Keratinocyte (primary cell): ENCODE results near the gene FBXW10. TPM values are rescaled to one million over a fixed set of nuclear protein-coding genes. Genes with fewer than 3 reads are reported as not detected.
"Not testable (repeated sequence)": the region's sequence is repeated elsewhere in the genome, so short reads cannot be mapped to it uniquely, and the experiment has no call there.

Experiments
- DNase-seq: peaks from one replicate; pipeline ENCODE4 v3.0.0-alpha.2; 2011; ENCODE audit warnings: low read depth, missing footprints, low spot score
- FAIRE-seq: peaks from 2 replicates; lab custom pipeline; 2011; peaks lifted over from hg19 to GRCh38; lab: Jason Lieb, UNC
- H2AFZ ChIP-seq: 2 replicates; pipeline ENCODE4 v1.6.0; 2012; ENCODE audit warnings: low read length, control low read depth, inconsistent platforms; ENCODE audit not compliant: control insufficient read depth
- H3K27ac ChIP-seq: 2 replicates; pipeline ENCODE4 v1.5.1; 2011; ENCODE audit warnings: low read length; ENCODE audit not compliant: control insufficient read depth, insufficient read depth
- H3K27me3 ChIP-seq: 3 replicates; pipeline ENCODE4 v1.6.0; 2011; ENCODE audit warnings: low read length; ENCODE audit not compliant: control insufficient read depth, insufficient read depth; ENCODE audit errors: extremely low read depth
- H3K36me3 ChIP-seq, 2 experiments: 2 replicates in 1 of 2; 3 replicates in 1 of 2; pipeline ENCODE4 v1.5.1; 2011; ENCODE audit warnings: low read length in 2 of 2, mild to moderate bottlenecking in 1 of 2; ENCODE audit not compliant: control insufficient read depth in 2 of 2, insufficient read depth in 2 of 2; ENCODE audit errors: extremely low read depth in 1 of 2
- H3K4me1 ChIP-seq: 3 replicates; pipeline ENCODE4 v1.5.1; 2011; ENCODE audit warnings: low read length; ENCODE audit not compliant: control insufficient read depth, insufficient read depth; ENCODE audit errors: extremely low read depth
- H3K4me2 ChIP-seq: 3 replicates; pipeline ENCODE4 v1.6.0; 2011; ENCODE audit warnings: low read depth, low read length; ENCODE audit not compliant: control insufficient read depth, insufficient read depth; ENCODE audit errors: extremely low read depth
- H3K4me3 ChIP-seq, 3 experiments: fragments of 200-600 bp in 1 of 3; sonication (generic) in 1 of 3; 2 replicates in 2 of 3; 3 replicates in 1 of 3; pipeline ENCODE4 v1.5.1; 2011 to 2016; ENCODE audit warnings: low read length in 3 of 3, mild to moderate bottlenecking in 3 of 3, control low read depth in 2 of 3, inconsistent platforms in 1 of 3, low read depth in 1 of 3, mixed read lengths in 1 of 3, mixed run types in 1 of 3, moderate library complexity in 1 of 3; ENCODE audit not compliant: control insufficient read depth in 2 of 3, insufficient read depth in 2 of 3; ENCODE audit errors: extremely low read depth in 1 of 3
- H3K79me2 ChIP-seq: 2 replicates; pipeline ENCODE4 v1.6.0; 2012; ENCODE audit warnings: low read length; ENCODE audit not compliant: control insufficient read depth, insufficient read depth
- H3K9ac ChIP-seq: 3 replicates; pipeline ENCODE4 v1.6.0; 2011; ENCODE audit warnings: low read length; ENCODE audit not compliant: control insufficient read depth, insufficient read depth; ENCODE audit errors: extremely low read depth
- H3K9me1 ChIP-seq: 3 replicates; pipeline ENCODE4 v1.6.0; 2011; ENCODE audit warnings: low read length; ENCODE audit not compliant: control insufficient read depth, insufficient read depth; ENCODE audit errors: extremely low read depth
- H3K9me3 ChIP-seq: 2 replicates; pipeline ENCODE4 v1.5.1; 2012; ENCODE audit warnings: low read depth, low read length; ENCODE audit not compliant: control insufficient read depth
- H4K20me1 ChIP-seq: 3 replicates; pipeline ENCODE4 v1.6.0; 2011; ENCODE audit warnings: low read length; ENCODE audit not compliant: control insufficient read depth, insufficient read depth; ENCODE audit errors: extremely low read depth
- dilution Hi-C: fragments of 300-500 bp; cut with MboI; formaldehyde crosslinking; loops from one replicate; pipeline ENCODE4 v1.7.0; 2020; ENCODE audit warnings: low sequenced_read_pairs; ENCODE audit not compliant: extremely low pct_ligation_motif_present
- polyA plus RNA-seq, 5 experiments: library from polyadenylated mRNA; depleted of rRNA in 3 of 5; stranded (reverse) in 3 of 5; stranded (forward) in 1 of 5; unstranded in 1 of 5; fragments of >200 nt; gene quantifications; 1 replicate in 1 of 5; 2 replicates in 3 of 5; 3 replicates in 1 of 5; pipeline versions ENCODE4 v1.2.1 to v1.2.3, GENCODE V29; 2011 to 2012; ENCODE audit warnings: missing spikeins in 2 of 5, low read depth in 1 of 5, low replicate concordance in 1 of 5

FBXW10 gene
- polyA plus RNA-seq, 1 donor (not counting 4 experiments of a cell fraction or from before 2014, with no cell fraction given): 0.25 TPM

- dilution Hi-C loops: not testable (repeated sequence)
These were observed 6.4 kb downstream of the FBXW10 start for GRCh38 chr17:18750242-18750641.

DNA sequence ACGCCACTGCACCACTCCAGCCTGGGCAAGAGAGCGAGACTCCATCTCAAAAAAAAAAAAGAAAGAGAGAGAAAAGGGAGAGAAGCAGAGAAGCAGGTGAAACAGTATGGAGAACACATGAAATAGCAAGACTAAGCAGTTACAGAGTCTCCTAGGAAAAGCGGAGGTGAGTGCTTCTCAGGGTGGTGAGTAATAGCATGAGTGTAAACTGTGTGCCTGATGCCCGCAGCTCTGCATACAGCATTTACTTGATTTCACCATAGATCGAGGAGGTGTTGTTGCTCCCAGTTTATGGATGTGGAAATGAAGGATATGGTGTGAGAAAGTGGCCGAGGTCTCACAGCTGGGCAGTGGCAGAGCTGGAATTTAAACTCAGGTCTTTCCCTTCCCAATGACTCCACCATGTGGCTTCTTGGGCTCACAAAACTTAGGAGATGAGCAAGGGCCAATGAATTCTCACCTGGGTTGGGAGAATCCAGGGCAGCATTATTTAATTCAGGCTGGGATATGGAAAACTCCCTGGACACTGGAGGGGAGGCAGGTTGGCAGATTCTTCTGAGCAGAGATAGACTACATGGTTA, 10.1 kb downstream of the FBXW10 start:
- H4K20me1 ChIP-seq, H3K36me3 ChIP-seq, H3K9me3 ChIP-seq, dilution Hi-C loops, H3K4me3 ChIP-seq, H3K4me1 ChIP-seq, H2AFZ ChIP-seq, H3K9ac ChIP-seq, H3K27ac ChIP-seq, DNase-seq, H3K27me3 ChIP-seq, FAIRE-seq, H3K79me2 ChIP-seq, H3K9me1 ChIP-seq, H3K4me2 ChIP-seq: not testable (repeated sequence)

More at GRCh38 chr17:18750242-18750641, 6.4 kb downstream of the FBXW10 start:
- not testable (repeated sequence) for H3K9ac ChIP-seq, H3K9me3 ChIP-seq, H3K27ac ChIP-seq, H3K79me2 ChIP-seq, FAIRE-seq, H3K36me3 ChIP-seq, H3K27me3 ChIP-seq, H3K4me3 ChIP-seq, DNase-seq, H2AFZ ChIP-seq, H4K20me1 ChIP-seq, H3K4me1 ChIP-seq, H3K9me1 ChIP-seq, H3K4me2 ChIP-seq

DNA sequence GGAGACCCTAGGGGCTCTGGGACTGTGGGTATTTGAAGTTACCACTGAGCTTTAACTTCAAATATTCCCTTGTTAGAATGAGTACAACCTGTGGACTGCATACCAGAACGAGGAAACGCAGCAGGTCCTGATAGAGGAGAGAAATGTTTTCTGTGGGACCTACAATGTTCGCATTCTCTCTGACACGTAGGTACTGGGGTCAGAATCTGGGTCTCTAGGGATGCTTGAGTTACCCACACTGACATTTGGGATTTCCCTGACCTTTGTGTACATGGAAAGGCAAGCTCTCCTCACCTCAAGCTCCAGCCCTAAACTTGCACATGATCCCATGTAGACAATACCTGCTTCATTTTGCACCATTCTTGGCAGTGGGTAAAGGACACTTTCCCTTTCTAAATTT, 12.1 kb downstream of the FBXW10 start:
- H3K9me3 ChIP-seq, H3K9ac ChIP-seq, H3K36me3 ChIP-seq, H3K27me3 ChIP-seq, dilution Hi-C loops, DNase-seq, H3K9me1 ChIP-seq, H3K4me3 ChIP-seq, H2AFZ ChIP-seq, H3K4me2 ChIP-seq, H3K27ac ChIP-seq, H3K79me2 ChIP-seq, H3K4me1 ChIP-seq, H4K20me1 ChIP-seq: not testable (repeated sequence)
- peak; percentile 32 for FAIRE-seq

DNA sequence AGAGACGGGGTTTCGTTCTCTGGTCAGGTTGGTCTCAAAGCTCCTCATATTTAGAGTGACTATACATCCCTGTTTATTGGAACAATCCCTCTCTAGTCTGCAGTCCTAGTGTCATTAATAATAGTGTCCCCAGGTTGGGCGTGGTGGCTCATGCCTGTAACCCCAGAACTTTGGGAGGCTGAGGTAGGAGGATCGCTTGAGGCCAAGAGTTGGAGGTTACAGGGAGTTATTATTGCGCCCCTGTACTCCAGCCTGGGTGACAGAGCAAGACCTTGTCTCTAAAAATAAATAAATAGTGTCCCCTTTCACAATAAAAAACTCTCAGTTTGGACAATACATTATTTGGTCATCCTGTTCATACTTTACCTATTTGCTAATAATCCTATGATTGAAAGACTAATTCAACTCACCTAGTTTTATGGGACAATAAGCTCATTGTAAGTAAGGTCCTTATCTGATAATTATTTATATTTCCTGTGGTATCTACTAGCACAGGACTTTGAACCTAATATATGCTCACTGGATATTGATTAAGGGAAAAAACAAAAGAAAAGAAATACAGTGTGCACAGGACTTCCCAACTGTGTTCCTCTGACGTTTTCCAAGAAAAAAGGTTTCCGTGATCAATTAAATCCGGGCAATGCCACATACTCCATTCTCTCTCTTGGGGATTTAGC, 13.7 kb downstream of the FBXW10 start:
- FAIRE-seq, H3K27me3 ChIP-seq, H3K4me1 ChIP-seq, H3K79me2 ChIP-seq, H3K4me3 ChIP-seq, DNase-seq, H3K36me3 ChIP-seq, dilution Hi-C loops, H4K20me1 ChIP-seq, H3K9me3 ChIP-seq, H3K27ac ChIP-seq, H2AFZ ChIP-seq, H3K9ac ChIP-seq, H3K9me1 ChIP-seq, H3K4me2 ChIP-seq: not testable (repeated sequence)

DNA sequence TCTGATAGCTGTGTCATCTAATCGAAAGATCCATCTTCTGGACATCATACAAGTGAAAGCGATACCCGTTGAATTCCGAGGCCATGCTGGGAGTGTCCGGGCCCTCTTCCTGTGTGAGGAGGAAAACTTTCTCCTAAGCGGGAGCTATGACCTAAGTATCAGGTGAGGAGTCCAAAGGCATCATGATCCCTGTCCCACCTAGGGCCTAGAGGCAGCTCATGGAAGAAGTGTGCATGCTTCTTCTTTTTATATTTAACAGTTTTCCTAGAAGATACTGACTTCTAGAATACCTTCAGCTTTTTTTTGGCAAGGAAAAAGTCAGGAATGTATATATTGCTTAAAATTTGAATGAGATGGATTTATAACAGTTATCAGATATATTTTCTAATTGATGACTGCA, 14.5 kb downstream of the FBXW10 start:
- H3K4me1 ChIP-seq, H4K20me1 ChIP-seq, H3K4me2 ChIP-seq, H2AFZ ChIP-seq, DNase-seq, H3K27me3 ChIP-seq, FAIRE-seq, dilution Hi-C loops, H3K9ac ChIP-seq, H3K9me1 ChIP-seq, H3K4me3 ChIP-seq, H3K36me3 ChIP-seq, H3K79me2 ChIP-seq, H3K9me3 ChIP-seq, H3K27ac ChIP-seq: not testable (repeated sequence)
